Osteocyte (in vitro differentiated cells): ENCODE results near the gene NKX3-2. TPM values are rescaled to one million over a fixed set of nuclear protein-coding genes. Genes with fewer than 3 reads are reported as not detected.

Experiments used
- DNase-seq: peaks from one replicate; pipeline ENCODE4 v3.0.0; 2021; ENCODE audit warnings: mixed read lengths; ENCODE audit not compliant: unreplicated experiment; ENCODE audit errors: extremely low spot score
- H3K27ac Mint-ChIP-seq: one replicate; pipeline ENCODE4 v1.8.0; 2021; ENCODE audit warnings: mild to moderate bottlenecking, mixed read lengths; ENCODE audit not compliant: unreplicated experiment
- H3K27me3 Mint-ChIP-seq: one replicate; pipeline ENCODE4 v1.8.0; 2021; ENCODE audit warnings: mixed read lengths; ENCODE audit not compliant: unreplicated experiment
- H3K36me3 Mint-ChIP-seq: one replicate; pipeline ENCODE4 v1.8.0; 2021; ENCODE audit warnings: mixed read lengths; ENCODE audit not compliant: unreplicated experiment
- H3K4me1 Mint-ChIP-seq: one replicate; pipeline ENCODE4 v1.8.0; 2021; ENCODE audit warnings: mixed read lengths; ENCODE audit not compliant: unreplicated experiment
- H3K4me3 Mint-ChIP-seq: one replicate; pipeline ENCODE4 v1.8.0; 2021; ENCODE audit warnings: mild to moderate bottlenecking, moderate library complexity, mixed read lengths; ENCODE audit not compliant: unreplicated experiment
- H3K9me3 Mint-ChIP-seq: one replicate; pipeline ENCODE4 v1.8.0; 2021; ENCODE audit warnings: mixed read lengths; ENCODE audit not compliant: unreplicated experiment
- total RNA-seq: library from RNA; stranded (reverse); gene quantifications from 2 replicates; pipeline ENCODE4 v1.2.1, GENCODE V29; 2021
- TF ChIP-seq, protein P1 (sequence below): fragments of 200-600 bp; sonication (generic); IDR thresholded peaks from 2 replicates; pipeline ENCODE4 v1.5.0; 2021; ENCODE audit warnings: antibody characterized with exemption, mild to moderate bottlenecking, moderate library complexity

Gene NKX3-2
- total RNA-seq, 1 donor from 2014 or later, result 2.9 TPM

DNA sequence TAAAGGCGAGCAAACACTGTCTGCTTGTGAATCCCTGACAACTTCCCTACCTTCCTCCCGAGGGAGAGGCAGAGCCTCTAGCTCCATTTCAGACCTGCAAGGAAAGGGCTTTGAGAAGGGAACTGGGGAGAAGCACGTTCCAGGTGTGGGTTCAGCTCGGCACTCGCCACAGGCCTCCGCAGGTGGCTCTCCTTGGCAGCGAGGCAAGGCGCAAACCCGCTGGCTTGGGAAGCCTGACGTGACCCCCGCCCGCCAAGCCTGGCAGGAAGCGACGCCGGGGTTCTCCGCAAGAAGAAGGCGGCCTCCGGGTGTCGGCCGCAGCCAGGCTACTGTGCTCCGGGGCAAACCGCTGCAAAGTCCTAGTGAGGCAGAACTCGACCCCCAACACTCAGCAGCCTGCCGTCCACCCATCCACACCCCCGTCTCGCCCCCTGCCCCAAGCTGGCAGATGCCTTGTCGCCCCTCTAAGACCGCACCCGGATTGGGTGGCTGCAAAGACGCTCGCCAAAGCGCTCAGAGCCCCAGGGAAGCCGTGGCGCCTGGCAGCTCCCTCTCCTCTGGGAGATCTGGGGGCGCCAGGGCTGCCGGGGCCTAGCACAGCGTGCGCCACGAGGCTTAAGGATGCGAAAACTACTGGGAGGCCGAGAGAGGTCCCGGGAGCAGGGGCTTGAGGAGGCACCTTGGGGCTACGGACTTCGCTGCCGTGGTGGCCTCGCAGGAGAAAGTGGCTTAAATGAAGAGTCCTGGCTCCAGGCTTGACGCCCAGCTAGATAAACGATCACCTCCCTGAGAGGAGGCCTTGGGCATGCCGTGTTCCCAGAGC is 21.8 kb downstream of the NKX3-2 start:
- Mint-ChIP-seq H3K9me3 (no peaks in the 10 kb centered on the region), H3K36me3 (no peaks in the 10 kb centered on the region), H3K4me1 (no peaks in the 10 kb centered on the region), H3K27me3 (peaks cover 54% of the 10 kb centered on the region), H3K27ac (no peak overlapping the region), H3K4me3 (no peak overlapping the region)
- TF ChIP-seq, protein P1, sequence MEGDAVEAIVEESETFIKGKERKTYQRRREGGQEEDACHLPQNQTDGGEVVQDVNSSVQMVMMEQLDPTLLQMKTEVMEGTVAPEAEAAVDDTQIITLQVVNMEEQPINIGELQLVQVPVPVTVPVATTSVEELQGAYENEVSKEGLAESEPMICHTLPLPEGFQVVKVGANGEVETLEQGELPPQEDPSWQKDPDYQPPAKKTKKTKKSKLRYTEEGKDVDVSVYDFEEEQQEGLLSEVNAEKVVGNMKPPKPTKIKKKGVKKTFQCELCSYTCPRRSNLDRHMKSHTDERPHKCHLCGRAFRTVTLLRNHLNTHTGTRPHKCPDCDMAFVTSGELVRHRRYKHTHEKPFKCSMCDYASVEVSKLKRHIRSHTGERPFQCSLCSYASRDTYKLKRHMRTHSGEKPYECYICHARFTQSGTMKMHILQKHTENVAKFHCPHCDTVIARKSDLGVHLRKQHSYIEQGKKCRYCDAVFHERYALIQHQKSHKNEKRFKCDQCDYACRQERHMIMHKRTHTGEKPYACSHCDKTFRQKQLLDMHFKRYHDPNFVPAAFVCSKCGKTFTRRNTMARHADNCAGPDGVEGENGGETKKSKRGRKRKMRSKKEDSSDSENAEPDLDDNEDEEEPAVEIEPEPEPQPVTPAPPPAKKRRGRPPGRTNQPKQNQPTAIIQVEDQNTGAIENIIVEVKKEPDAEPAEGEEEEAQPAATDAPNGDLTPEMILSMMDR, result no peak
- peak; percentile 82 for DNase-seq

DNA sequence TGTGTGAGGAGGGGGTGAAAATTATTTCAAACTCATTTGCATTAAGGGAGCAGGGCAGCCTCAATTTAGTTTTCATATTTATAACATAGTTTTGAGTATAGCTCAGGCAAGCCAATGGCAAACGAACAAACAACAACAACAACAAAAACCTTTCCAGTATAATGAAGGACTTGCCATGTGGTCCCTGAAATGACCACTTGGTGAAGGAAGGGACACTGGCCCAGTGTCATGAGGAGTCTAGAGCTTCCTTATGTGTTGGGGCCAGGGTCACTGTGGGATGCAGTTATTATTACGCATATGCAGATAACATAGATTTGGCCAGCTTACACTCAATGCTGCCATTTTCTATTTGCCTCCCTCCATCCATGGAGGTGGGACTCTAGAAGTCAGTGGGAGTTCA is 23.3 kb downstream of the NKX3-2 start:
- H3K27me3 Mint-ChIP-seq, result peaks cover 40% of the 10 kb centered on the region
- no peak overlapping the region for H3K4me3 Mint-ChIP-seq
- no peaks in the 10 kb centered on the region for H3K36me3 Mint-ChIP-seq
- DNase-seq, result no peak
- H3K4me1 Mint-ChIP-seq, result no peaks in the 10 kb centered on the region
- no peak overlapping the region for H3K27ac Mint-ChIP-seq
- H3K9me3 Mint-ChIP-seq, result no peaks in the 10 kb centered on the region
- TF ChIP-seq, protein P1, result no peak

DNA sequence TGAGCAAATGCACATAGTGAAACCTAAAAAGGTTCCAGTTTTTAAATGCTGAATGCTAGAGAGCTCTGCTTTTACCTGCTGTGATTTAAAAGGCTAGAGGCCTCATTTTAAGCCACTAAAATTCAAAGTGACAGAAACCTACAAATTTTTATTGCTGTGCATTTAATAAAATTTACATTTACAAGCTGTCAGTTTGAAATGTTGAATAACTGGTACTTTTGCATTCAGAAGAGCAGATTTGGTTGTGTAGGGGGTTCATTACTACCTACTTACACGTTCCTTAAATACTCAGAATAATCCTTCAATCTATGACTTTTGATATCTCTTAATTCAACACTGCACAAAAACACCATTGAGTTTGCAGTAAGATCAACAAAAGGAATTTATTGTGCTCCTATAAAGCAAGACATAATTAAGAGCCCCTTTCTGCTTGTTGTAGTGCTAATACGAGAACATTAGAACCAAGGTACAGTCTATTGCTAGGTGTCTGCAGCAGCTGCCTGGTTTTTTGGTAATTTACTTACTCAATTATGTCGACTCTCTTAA is 27.9 kb downstream of the NKX3-2 start:
- DNase-seq, result no peak
- TF ChIP-seq, protein P1, result no peak
- Mint-ChIP-seq H3K27me3 (peaks cover 43% of the 10 kb centered on the region), H3K4me3 (no peak overlapping the region), H3K27ac (no peak overlapping the region), H3K4me1 (no peaks in the 10 kb centered on the region), H3K36me3 (no peaks in the 10 kb centered on the region), H3K9me3 (no peaks in the 10 kb centered on the region)

DNA sequence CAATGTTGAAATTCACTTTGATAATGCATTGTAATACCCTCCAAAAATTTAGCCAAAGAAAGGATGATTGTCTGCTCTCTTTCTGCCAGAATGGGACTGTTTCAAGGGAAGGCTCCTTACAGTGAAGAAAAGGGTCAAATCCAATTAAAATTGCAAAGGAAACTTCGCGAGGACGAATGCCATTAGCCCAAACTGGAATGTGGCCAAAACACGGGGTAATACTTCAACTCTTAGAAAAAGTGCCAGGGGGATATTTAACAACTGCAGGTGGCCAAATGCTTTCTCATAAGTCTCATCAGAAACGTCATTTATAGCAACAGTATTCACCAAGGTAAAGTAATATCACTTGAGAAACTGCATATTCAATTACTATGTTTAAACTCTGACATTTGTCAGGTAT is 29.0 kb downstream of the NKX3-2 start:
- Mint-ChIP-seq H3K27me3 (peaks cover 41% of the 10 kb centered on the region), H3K4me3 (no peak overlapping the region), H3K36me3 (no peaks in the 10 kb centered on the region), H3K27ac (no peak overlapping the region), H3K4me1 (no peaks in the 10 kb centered on the region), H3K9me3 (no peaks in the 10 kb centered on the region)
- TF ChIP-seq, protein P1, result no peak
- DNase-seq, result no peak

DNA sequence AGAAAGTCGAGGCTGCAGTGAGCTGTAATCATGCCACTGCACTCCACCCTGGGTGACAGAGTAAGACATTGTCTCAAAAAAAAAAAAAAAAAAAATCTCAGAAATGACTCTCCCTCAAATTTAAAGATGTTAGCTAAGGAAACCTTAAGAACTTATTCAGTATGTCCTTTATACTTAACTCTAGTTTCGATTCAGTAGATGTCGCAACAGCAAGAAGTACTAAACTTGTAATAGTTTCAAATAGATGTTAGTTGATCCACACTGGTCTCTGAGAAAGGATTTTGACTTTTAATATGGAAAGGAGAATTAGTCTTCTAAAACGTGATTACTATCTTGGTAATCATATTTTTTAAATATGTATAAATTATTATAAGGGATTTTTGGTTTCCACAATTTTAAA is 29.6 kb downstream of the NKX3-2 start:
- Mint-ChIP-seq H3K4me1 (no peaks in the 10 kb centered on the region), H3K27ac (no peak overlapping the region), H3K27me3 (peaks cover 39% of the 10 kb centered on the region), H3K36me3 (no peaks in the 10 kb centered on the region), H3K4me3 (no peak overlapping the region), H3K9me3 (no peaks in the 10 kb centered on the region)
- DNase-seq, result no peak
- TF ChIP-seq, protein P1, result no peak
